GM21576 (cell line): ENCODE data around the gene UGT1A7.
"Not testable (repeated sequence)": the region's sequence is repeated elsewhere in the genome, so short reads cannot be mapped to it uniquely, and the experiment has no call there.

Experiments used
- ATAC-seq: cut with Tn5 transposase; IDR thresholded peaks from one replicate; pipeline ENCODE4 v1.9.1; 2021; ENCODE audit warnings: mild to moderate bottlenecking, moderate library complexity; ENCODE audit not compliant: unreplicated experiment

The UGT1A7 gene

GRCh38 chr2:233679196-233679595 is 2.5 kb upstream of the UGT1A7 start:
- no peak for ATAC-seq

GRCh38 chr2:233680361-233681045 is 1.2 kb upstream of the UGT1A7 start:
- no peak for ATAC-seq

GRCh38 chr2:233684640-233685039 is 2.9 kb downstream of the UGT1A7 start:
- ATAC-seq, result no peak

- ATAC-seq, result no peak
These were observed 5.2 kb downstream of the UGT1A7 start for GRCh38 chr2:233686928-233687327.

DNA sequence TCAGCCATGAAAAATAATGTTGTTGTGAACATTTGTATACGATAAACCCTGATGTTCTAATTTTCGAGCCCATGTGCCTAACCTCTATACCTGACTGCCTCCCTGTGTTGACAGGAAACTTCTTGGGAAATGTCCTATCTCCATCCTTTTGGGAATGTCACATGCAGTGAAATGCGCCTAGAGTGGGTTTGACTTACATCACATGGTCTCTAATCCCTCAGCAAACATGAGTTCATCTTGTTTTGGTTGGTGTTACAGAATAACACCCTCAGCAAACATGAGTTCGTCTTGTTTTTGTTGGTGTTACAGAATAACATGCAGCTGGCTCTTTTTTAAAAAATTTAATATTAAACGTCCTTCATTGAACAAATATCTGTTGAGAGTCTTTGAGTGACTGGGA is 6.6 kb downstream of the UGT1A7 start:
- no peak for ATAC-seq

GRCh38 chr2:233689031-233689430 is 7.3 kb downstream of the UGT1A7 start:
- no peak for ATAC-seq

- no peak for ATAC-seq
These were observed 7.8 kb downstream of the UGT1A7 start for GRCh38 chr2:233689501-233689900.

DNA sequence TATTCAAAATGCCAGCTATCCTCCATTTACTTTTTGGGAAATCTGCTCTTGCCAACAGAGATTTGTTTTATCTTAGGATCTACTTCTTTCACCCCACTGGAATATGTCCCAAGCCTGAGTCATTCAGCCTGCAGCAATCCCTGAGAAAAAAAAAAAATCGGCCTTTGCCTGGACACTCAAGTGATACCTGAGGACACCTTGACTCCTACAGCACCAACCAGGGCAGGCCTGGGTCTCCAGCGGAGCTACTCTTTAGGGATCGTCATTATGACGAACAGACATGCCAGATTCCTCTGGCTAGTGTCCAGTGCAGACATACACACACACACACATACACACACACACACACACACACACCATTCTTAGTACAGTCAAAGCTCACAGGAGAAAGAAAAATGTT is 8.7 kb downstream of the UGT1A7 start:
- no peak for ATAC-seq

GRCh38 chr2:233691443-233692433 is 10.0 kb downstream of the UGT1A7 start:
- ATAC-seq, result no peak

DNA sequence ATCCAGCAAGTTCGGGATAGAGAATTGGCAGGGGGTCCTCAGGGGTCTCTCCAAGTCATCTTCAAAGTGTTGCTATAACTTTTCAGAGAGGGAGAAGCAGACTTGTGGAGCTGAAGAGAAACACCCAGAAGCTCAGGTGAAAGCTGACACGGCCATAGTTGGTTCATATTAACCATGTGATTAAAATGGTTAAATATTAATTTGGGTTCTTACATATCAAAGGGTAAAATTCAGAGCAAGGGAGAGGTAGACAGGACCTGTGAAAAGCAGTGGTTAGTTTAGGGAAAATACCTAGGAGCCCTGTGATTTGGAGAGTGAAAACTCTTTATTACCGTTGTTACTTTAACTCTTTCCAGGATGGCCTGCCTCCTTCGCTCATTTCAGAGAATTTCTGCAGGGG is 10.9 kb downstream of the UGT1A7 start, which contains the start of gene UGT1A6:
TSS of gene UGT1A6 (plus strand) at position 243 of the 400 bp plus-strand sequence. CDS start at position 358, 115 bp downstream.
- ATAC-seq, result no peak

- no peak for ATAC-seq
These were observed 12.3 kb downstream of the UGT1A7 start for GRCh38 chr2:233693963-233694362.

- ATAC-seq, result no peak
These were observed 17.0 kb downstream of the UGT1A7 start for GRCh38 chr2:233698740-233699139.

- no peak for ATAC-seq
These were observed 17.8 kb downstream of the UGT1A7 start for GRCh38 chr2:233699424-233700027.

GRCh38 chr2:233700028-233700635 is 18.4 kb downstream of the UGT1A7 start:
- no peak for ATAC-seq

DNA sequence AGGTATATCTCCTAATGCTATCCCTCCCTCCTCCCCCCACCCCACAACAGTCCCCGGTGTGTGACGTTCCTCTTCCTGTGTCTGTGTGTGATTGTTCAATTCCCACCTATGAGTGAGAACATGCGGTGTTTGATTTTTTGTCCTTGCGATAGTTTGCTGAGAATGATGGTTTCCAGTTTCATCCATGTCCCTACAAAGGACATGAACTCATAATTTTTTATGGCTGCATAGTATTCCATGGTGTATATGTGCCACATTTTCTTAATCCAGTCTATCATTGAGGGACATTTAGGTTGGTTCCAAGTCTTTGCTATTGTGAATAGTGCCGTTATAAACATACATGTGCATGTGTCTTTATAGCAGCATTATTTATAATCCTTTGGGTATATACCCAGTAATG is 19.1 kb downstream of the UGT1A7 start:
- not testable (repeated sequence) for ATAC-seq

DNA sequence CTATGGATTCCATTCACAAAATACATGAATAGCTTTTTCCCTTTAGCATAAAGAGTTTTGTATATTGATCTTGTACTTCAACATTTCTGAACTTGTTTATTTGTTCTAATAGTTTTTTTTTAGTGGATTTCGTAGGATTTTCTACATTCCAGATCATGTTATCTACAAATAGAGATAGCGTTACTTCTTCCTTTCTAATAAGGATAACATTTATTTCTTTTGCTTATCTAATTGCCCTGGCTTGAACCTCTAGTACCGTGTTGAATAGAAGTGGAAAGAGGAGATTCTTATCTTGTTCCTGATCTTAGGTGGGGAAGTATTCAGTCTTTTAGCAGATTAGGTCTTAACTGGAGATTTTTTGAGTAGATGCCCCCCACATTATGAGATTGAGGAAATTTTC is 20.5 kb downstream of the UGT1A7 start:
- no peak for ATAC-seq

- no peak for ATAC-seq
These were observed 24.3 kb downstream of the UGT1A7 start for GRCh38 chr2:233705911-233706506.

DNA sequence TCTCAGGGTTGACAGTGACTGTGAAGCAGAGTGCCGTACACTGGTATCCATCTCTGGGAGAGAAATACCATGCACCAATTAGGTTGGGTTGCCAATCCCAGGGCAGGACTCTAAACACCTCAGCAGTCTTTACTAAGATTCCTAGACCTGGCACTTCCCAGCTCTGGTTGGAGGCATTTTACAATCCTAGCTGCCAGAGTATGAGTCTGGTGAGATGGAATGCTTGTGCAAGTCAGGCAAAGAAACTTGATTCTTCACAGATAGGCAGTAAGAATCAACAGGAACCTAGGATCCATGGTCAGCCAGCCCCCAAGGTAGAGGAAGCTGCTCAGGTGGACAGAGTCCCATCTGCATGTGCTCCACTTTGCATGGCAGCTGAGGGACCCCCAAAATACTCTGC is 25.0 kb downstream of the UGT1A7 start:
- ATAC-seq, result no peak

- ATAC-seq, result no peak
These were observed 26.4 kb downstream of the UGT1A7 start for GRCh38 chr2:233707940-233708644.

DNA sequence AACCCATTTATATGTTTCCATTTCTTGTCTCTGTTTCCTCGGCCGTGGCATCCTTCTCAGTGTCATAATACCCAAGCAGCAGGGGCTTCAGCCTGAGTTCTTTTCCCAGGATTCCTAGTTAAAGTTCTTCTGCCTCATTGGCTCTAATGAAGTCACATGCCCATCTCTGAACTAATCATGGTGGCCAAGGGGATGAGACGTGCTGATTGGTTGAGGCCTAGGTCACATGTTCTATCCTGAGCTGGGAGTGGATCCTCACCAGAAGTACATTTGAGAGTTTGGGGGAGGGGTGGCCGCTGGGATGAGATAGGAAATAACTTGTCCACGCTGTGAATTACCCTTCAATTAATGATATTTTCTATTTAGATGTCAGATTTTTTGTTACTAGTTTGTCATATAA is 27.2 kb downstream of the UGT1A7 start:
- ATAC-seq, result no peak
